ENCODE measurements around the gene PACSIN1. TPM values are rescaled to one million over a fixed set of nuclear protein-coding genes. Genes with fewer than 3 reads are reported as not detected.
"Not testable (repeated sequence)": the region's sequence is repeated elsewhere in the genome, so short reads cannot be mapped to it uniquely, and the experiment has no call there.

The PACSIN1 gene
- total RNA-seq, 1 donor from 2014 or later: 10.3 TPM

GRCh38 chr6:34476921-34477320 lies 11.0 kb downstream of the PACSIN1 start:
- no peak for DNase-seq (ENCODE audit: low spot score)
- intact Hi-C loops (cut with DNase I): no loop called here

DNA sequence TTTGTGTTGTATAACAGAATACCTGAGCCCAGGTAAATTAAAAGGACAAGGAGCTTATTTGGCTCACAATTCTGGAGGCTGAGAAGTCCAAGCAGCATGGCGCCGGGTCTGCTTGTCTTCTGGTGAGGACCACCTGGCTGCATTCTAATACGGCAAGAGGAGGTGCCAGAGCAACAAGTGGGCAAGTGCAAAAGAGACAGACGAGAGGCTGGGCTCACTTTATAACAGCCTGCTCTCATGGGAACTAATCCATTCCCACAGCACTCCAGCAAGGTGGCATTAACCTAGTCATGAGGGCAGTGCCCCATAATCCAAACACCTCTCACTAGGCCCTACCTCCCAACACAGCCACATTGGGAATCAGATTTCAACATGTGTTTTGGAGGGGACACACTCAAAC lies 12.9 kb downstream of the PACSIN1 start:
- no peak for DNase-seq (ENCODE audit: low spot score)
- intact Hi-C loops (cut with DNase I): no loop called here

DNA sequence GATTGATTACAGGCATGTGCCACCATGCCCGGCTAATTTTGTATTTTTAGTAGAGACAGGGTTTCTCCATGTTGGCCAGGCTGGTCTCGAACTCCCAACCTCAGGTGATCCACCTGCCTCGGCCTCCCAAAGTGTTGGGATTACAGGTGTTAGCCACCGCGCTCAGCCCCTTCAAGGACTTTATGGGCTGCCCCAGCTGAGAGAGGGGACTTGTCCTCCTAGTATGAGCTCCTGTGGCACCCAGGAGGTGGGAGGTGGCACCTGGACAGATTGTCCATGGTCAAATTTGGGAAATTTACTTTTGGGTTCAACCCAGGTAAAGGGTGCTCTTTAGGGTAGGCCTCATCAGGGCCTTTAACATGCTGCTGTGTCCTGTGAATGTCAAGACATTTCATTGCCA lies 17.9 kb downstream of the PACSIN1 start:
- intact Hi-C loops (cut with DNase I); DNase-seq (ENCODE audit: low spot score): not testable (repeated sequence)

GRCh38 chr6:34484391-34484790 lies 18.5 kb downstream of the PACSIN1 start:
- intact Hi-C loops (cut with DNase I): no loop called here
- DNase-seq (ENCODE audit: low spot score): no peak

GRCh38 chr6:34484899-34485298 lies 19.0 kb downstream of the PACSIN1 start:
- intact Hi-C loops (cut with DNase I): no loop called here

GRCh38 chr6:34485321-34486060 lies 19.6 kb downstream of the PACSIN1 start:
- intact Hi-C loops (cut with DNase I): no loop called here
- DNase-seq (ENCODE audit: low spot score): peak; percentile 39

More at GRCh38 chr6:34484899-34485298, 19.0 kb downstream of the PACSIN1 start:
- peak; percentile 47 for DNase-seq (ENCODE audit: low spot score)

GRCh38 chr6:34486106-34486740 lies 20.3 kb downstream of the PACSIN1 start:
- DNase-seq (ENCODE audit: low spot score): peak; percentile 60
- intact Hi-C loops (cut with DNase I): no loop called here

GRCh38 chr6:34486886-34487285 lies 21.0 kb downstream of the PACSIN1 start:
- intact Hi-C loops (cut with DNase I): not testable (repeated sequence)
- peak; percentile 14 for DNase-seq (ENCODE audit: low spot score)

- intact Hi-C loops (cut with DNase I): no loop called here
- peak; percentile 36 for DNase-seq (ENCODE audit: low spot score)
Observed at GRCh38 chr6:34487536-34487935, 21.7 kb downstream of the PACSIN1 start.

DNA sequence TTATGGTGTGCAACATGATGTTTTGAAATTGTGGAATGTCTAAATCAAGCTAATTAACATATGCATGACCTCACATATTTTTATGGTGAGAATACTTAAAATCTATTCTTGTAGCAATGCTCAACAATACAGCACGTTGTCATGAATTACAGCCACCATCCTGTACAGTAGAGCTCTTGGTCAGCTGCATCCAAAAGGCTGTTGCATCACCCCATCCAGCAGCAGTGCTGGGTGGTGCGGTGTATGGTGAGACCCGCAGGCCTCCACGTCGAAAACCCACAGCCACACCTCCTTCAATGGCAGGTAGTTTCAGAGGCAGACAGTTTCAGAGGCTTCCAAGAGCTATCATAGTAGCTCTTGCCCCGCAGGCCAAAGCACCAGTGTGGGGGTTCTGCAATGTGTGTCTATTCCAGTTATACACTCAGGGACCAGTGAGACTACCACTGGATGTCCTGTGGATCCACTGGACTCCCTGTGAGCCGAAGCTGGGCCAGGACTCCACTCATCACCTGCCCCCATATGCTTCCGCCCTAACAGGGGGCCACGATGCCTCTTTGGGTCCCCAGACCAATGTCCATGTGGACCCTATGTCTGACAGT lies 23.4 kb downstream of the PACSIN1 start:
- peak; percentile 33 for DNase-seq (ENCODE audit: low spot score)
- intact Hi-C loops (cut with DNase I): no loop called here

DNA sequence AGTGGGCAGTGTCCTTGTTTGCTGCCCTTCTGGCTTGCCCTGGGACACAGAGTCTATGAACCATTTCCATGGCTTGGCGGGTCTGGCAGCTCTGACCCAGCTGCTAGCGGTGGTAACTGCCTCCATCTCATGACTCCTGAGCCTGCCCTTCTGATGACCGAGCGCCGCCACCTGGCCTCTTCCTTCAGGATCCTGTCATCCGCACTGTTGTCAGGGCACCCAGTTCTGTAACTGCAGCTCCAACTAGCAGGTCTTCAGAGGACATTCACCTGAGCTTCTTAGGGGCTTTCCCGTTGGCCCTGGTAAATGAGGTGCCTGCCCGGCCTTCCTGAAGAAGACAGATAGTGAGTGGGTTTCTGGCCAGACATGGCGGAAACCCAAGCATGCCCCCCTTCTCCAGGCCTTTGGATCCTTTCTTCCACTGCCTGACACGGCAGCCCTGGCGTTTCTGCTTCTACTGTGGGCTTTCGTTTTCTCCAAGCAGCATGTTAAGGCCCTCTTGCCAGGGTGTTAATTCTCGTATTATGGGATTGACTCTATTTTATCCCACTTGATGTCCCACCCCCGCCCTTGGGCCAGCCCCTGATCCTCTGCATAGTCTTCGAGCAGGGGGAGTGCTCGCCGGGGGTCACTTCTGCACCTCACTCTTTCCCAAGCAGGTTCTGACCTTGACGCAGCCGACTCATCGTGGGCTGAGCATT lies 24.7 kb downstream of the PACSIN1 start:
- intact Hi-C loops (cut with DNase I): no loop called here
- peak; percentile 14 for DNase-seq (ENCODE audit: low spot score)

DNA sequence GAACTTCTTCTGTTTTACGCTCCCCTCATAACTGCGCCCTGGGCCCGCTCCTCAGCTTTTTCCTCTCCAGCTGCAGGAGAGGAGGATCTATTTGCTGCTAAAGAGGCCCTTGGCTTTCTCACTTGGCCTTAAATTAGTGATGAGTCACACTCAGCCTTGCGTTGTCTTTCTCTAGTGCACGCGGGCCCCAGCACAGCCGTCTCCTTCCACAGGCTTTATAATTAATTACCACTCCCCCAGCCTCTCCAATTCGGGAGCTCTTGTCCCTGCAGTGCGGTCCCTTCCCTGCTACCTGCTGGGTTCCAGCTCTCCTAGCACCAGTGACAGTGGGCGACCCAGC lies 25.2 kb downstream of the PACSIN1 start:
- DNase-seq (ENCODE audit: low spot score): peak; percentile 20
- intact Hi-C loops (cut with DNase I): no loop called here

GRCh38 chr6:34493344-34493743 lies 27.5 kb downstream of the PACSIN1 start:
- DNase-seq (ENCODE audit: low spot score): peak; percentile 17
- intact Hi-C loops (cut with DNase I): no loop called here

DNA sequence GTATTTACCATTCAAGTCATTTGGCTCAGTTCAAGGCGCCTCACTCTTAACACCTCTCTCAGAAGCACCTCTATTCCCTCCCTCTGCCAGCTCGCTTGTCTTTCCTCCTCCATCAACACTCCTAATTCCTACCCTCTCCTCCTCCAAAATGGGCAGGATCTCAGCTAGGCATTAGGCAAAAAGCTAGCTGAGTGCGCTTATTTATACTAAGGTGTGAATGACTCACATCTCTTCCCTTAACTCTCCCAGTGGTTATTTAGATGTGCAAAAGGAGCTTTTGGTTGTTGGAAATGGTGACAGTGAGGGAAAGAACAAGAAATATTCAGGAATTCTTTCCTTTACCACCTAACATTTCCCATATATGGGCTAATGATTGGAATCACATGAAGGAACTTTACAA lies 29.1 kb downstream of the PACSIN1 start:
- intact Hi-C loops (cut with DNase I): no loop called here
- no peak for DNase-seq (ENCODE audit: low spot score)

GRCh38 chr6:34496103-34496685 lies 30.3 kb downstream of the PACSIN1 start:
- peak; percentile 69 for DNase-seq (ENCODE audit: low spot score)
- intact Hi-C loops (cut with DNase I): no loop called here

DNA sequence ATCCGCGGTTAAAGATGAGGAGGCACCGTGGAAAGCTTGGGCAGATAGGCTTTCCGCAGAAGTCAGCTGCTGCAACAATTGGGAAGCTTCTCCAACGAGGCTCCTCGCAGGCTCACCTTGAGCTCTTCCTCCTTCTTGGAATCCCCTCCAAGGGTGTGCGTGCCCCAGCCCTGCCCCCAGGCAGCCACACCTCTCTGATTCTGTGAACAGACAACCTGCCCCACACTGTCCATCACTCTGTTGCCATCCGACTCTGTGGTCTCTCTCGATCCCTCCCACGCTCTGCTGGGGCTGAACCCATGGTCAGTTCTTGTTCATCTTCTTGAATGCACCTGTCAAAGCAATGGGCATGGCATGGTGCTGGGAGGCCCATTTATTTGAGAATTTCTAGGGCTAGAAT lies 31.5 kb downstream of the PACSIN1 start:
- intact Hi-C loops (cut with DNase I): no loop called here
- DNase-seq (ENCODE audit: low spot score): peak; percentile 20

DNA sequence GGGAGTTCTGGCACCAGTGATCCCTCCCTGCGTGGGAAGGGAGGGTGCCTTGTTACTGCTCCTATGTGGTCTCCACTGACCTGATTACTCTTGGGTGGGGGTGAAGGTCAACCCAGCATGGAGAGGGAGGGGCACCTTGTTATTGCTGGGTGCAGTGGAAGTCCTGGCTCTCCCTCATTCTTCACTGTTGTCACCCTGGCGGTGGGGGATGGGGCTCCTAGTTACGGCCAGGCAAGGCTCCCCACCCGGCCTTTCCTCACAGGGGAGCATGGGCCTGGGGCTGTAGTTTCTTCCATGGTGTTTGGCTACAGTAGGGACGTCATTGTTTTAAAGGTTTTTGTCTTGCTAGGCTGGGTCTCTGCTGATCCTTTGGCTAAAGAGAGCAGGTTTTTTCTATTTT lies 40.8 kb downstream of the PACSIN1 start:
- intact Hi-C loops (cut with DNase I): no loop called here
- no peak for DNase-seq (ENCODE audit: low spot score)

- intact Hi-C loops (cut with DNase I): no loop called here
- DNase-seq (ENCODE audit: low spot score): no peak
Observed at GRCh38 chr6:34508425-34508824, 42.5 kb downstream of the PACSIN1 start.

DNA sequence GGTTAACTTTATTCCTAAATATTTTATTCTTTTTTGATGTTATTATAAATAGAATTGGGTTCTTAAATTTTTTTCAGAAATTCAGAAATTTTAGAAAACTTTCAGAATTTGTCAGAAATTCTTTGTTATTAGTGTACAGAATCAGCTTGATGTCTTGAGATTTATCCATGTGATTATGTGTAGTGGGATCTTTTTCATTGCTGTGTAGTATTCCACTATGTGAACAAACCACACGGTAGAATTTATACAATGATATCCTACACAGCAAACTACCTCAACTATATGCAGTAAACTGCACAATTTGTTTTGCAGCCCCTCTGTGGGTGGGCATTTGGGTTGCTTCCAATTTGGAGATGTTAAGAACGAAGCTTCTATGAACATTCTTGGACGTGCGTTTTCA lies 43.9 kb downstream of the PACSIN1 start:
- no peak for DNase-seq (ENCODE audit: low spot score)
- intact Hi-C loops (cut with DNase I): no loop called here

GRCh38 chr6:34510299-34510698 lies 44.4 kb downstream of the PACSIN1 start:
- intact Hi-C loops (cut with DNase I): no loop called here

More at GRCh38 chr6:34510299-34510698, 44.4 kb downstream of the PACSIN1 start:
- no peak for DNase-seq (ENCODE audit: low spot score)
